Thymus (tissue), 11 donors: ENCODE results near the gene RASSF7. TPM values are rescaled to one million over a fixed set of nuclear protein-coding genes. Genes with fewer than 3 reads are reported as not detected.

Experiments used
- DNase-seq, 9 donors: peaks; one replicate each; pipeline ENCODE4 v3.0.0-alpha.2; 2013; ENCODE audit warnings: low spot score in 9 of 9, low read depth in 6 of 9, missing footprints in 1 of 9
- H3K27ac ChIP-seq, 2 donors: one replicate each; pipeline ENCODE4 v1.5.1; 2013; ENCODE audit warnings: control low read depth in 1 of 2, low read depth in 1 of 2, low read length in 1 of 2, mild to moderate bottlenecking in 1 of 2, moderate library complexity in 1 of 2
- H3K27me3 ChIP-seq, 2 donors: one replicate each; pipeline ENCODE4 v1.5.1; 2013; ENCODE audit warnings: low read length in 1 of 2; ENCODE audit not compliant: control insufficient read depth in 2 of 2, insufficient read depth in 1 of 2
- H3K36me3 ChIP-seq, 2 donors: one replicate each; pipeline ENCODE4 v1.5.1; 2013; ENCODE audit warnings: low read length in 1 of 2, mild to moderate bottlenecking in 1 of 2, moderate library complexity in 1 of 2; ENCODE audit not compliant: control insufficient read depth in 2 of 2, insufficient read depth in 2 of 2
- H3K4me1 ChIP-seq, 2 donors: one replicate each; pipeline ENCODE4 v1.5.1; 2013; ENCODE audit warnings: low read length in 2 of 2; ENCODE audit not compliant: control insufficient read depth in 2 of 2, insufficient read depth in 2 of 2
- H3K4me3 ChIP-seq, 2 donors: one replicate each; pipeline ENCODE4 v1.5.1; 2013; ENCODE audit warnings: low read length in 2 of 2, control low read depth in 1 of 2, mild to moderate bottlenecking in 1 of 2
- H3K9me3 ChIP-seq, 2 donors: one replicate each; pipeline ENCODE4 v1.5.1; 2013; ENCODE audit warnings: low read length in 1 of 2, mild to moderate bottlenecking in 1 of 2; ENCODE audit not compliant: control insufficient read depth in 2 of 2, insufficient read depth in 1 of 2
- WGBS: extraction: QIAGEN DNeasy Blood & Tissue Kit; methylation state at CpG from one replicate; pipeline ENCODE4 v1.1.7; 2013; 5-methylcytosine and 5-hydroxymethylcytosine counted together
- polyA plus RNA-seq: library from polyadenylated mRNA; stranded (reverse); fragments of 200-250 nt; gene quantifications from one replicate; pipeline ENCODE4 v1.2.3, GENCODE V29; 2013
- total RNA-seq: library from RNA; stranded (reverse); fragments of 120-200 nt; gene quantifications from one replicate; pipeline ENCODE4 v1.2.4, GENCODE V29; 2013
- donor health status: healthy.

RASSF7 gene
- total and polyA plus RNA-seq, 2 donors = 22.5 to 51.2 TPM

DNA sequence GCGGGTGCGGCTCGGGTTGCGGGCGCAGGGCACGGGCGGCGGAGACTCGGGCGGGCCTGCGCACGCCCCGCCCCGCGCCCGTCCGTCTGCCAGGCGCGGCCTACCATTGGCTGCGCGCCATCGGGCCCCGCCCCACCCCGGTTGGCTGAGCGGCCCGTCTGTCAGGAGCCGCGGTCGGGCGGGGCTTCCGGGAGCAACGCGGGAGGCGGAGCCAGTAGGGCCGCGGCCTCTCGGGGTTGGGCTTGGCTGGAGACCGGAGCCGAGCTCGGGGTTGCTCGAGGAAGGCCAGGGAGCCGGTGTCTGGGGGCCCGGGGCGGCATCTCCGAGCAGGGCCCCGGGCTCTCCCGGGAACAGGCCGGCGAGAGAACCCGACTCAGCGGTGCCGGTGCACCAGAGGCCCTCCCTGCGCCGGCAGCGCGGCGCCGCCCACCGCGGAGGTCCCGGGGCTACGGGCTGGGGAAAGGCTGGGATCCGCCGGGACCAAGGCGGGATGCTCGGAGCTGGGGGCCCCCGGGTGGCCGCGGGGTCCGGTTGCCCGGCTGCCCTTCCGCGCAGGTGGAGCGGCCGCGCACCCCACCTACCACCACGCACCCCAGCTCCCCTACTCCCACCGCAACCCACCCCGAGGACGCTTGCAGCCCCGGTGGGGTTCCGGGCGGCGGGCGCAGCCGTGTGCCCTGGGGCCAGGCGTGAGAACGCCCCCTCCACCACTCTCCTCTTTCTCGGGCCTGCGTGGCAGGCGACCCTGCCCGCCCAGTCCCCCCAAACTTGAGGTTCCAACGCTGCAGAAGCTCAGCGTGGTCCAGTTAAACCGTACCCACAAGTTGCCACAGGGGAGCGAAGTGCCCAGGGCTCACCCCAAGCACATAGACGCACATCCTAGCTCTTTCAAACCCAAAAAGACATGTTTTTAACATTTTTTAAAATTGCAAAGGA lies 25.0 kb upstream of the RASSF7 start, which contains the start of gene HRAS:
HRAS (minus strand) TSS at position 58 of the 936 bp plus-strand sequence.
- Histone ChIP-seq H3K36me3 (peaks cover 27 to 29% of the 10 kb centered on the region in 2 donors), H3K4me1 (peaks cover 23 to 31% of the 10 kb centered on the region in 2 donors), H3K4me3 (peak within 1 kb of the TSS; percentile 61 to 88), H3K9me3 (peaks cover 0 to 6% of the 10 kb centered on the region in 2 donors), H3K27ac (peak within 1 kb of the TSS in 1 of 2 donors; percentile 73), H3K27me3 (peaks cover 19 to 39% of the 10 kb centered on the region in 2 donors)
- DNase-seq = peak; percentile 76 to 97 (median 91)
- under 1% methylated on average over 97 of the region's 97 CpGs for WGBS

DNA sequence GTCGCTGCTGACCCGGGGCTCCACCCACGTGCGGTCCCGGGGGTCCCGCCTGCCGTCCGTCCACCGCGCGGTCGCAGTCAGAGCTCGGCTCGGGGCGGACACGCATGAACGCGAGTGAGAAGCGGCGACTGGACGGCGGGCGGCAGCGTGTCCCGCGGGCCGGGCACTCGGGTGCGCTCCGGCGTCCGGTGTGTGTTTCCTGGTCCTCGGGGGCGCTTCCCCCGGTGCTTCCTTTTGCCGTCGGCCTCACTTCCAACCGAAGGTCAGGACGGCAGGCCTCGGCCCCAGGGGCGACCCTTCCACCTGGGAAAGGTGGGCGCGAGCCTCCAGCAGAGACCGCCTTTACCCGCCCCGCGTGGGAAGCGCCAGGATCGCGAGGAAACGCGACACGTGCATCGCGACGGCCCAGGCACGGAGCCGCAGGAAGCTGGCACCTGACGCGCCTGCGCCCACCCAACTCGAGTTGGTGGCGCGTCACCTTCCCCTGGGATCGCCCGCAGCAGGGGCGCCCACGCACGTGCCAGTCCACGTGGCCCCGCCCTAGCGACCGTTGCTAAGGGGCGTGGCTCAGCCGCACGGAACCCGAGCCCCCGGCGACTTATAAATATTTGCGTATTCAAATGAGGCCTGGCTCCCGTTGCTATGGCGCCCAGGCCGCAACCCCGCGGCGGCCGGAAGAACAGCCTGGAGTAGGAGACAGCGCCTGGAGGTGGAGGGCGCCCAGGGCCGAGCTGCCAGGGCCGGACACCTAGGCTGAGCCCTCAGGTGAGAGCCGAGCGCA lies 23.7 kb upstream of the RASSF7 start, which contains the start of gene LRRC56:
LRRC56 (plus strand) TSS at position 687 of the 781 bp plus-strand sequence. CDS start 3,158 bp downstream, outside the sequence.
- Histone ChIP-seq H3K9me3 (peaks cover 0 to 6% of the 10 kb centered on the region in 2 donors), H3K4me3 (peak within 1 kb of the TSS; percentile 26 to 88), H3K27me3 (peaks cover 19 to 39% of the 10 kb centered on the region in 2 donors), H3K36me3 (peaks cover 17% of the 10 kb centered on the region in 2 donors), H3K27ac (peak within 1 kb of the TSS in 1 of 2 donors; percentile 3), H3K4me1 (peaks cover 23 to 31% of the 10 kb centered on the region in 2 donors)
- peak in 4 of 9 donors; percentile 62 to 83 (median 78) for DNase-seq
- 2% methylated on average over 93 of the region's 93 CpGs for WGBS

DNA sequence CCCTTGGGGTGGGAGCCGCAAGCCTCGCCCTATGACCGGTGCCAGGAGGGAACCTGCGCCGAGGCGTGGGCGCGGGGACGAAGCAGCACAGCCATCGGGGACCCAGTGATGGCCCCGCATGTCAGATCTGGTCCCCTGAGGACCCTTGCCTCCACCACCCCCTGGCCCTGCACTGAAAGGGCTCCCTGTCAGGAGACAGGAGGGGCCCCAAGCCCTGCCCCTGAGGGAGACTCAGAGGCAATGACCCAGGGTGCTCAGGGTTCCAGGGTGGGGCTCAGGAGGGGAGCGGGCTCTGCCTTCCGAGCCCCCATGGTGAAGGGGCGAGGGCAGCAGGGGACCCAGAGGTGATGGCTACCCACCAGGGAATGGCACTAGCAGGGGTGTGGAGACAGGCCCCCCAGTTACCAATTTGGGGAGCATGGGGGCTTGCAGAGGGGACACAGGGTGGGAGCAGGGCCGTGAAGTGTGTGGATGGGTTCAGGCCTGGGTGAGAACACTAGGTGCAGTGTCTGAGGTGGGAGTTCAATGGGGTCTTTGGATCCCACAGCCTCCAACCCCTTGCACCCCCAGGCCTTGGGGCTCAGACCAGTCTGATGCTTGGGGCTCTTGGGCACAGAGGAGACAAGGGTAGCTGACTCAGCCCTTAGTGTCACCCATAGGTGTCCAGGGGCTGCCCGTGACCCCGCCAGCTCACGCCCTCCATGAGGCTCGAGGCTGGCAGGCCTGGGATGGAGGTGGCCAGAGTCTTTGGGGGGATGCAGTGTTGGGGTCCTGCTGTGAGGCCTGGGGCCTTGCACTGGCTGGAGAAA lies 22.9 kb upstream of the RASSF7 start:
- peaks cover 9% of the 10 kb centered on the region in 2 donors for H3K36me3 ChIP-seq
- peaks cover 19 to 39% of the 10 kb centered on the region in 2 donors for H3K27me3 ChIP-seq
- H3K27ac ChIP-seq = no peak overlapping the region
- WGBS = 47% methylated on average over 19 of the region's 19 CpGs
- no peak for DNase-seq
- peaks cover 23 to 31% of the 10 kb centered on the region in 2 donors for H3K4me1 ChIP-seq
- H3K9me3 ChIP-seq = peaks cover 0 to 6% of the 10 kb centered on the region in 2 donors
- peak overlapping the region; percentile 26 to 88 for H3K4me3 ChIP-seq

DNA sequence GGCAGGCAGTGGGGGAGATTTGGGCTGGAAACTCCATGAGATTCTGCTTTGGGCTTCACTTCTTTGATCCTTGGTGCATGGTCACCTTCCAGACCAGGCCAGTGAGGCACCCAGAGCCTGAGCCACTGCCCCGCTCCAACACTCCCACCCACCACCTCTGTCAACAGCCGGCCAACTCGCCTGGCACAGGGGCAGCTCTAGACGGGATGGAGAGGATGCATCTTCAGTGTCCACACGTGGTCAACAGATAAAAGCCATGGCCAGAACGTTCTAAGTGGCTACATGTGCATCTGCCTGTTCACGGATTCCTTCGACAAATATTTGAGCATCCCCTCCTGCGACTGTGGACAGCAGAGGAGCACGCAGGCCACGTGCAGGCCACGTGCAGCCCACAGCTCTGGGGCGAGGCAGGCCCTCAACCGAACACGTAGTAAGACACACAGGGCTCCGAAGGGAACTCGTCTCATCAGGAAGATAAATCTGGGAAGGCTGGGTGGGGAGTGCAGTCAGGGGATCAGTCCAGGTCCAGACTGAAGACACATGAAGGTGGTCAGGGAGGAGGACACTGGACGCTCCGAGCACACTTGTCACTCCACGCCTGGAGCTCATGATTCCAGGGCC lies 22.2 kb upstream of the RASSF7 start:
- Histone ChIP-seq H3K4me3 (no peak overlapping the region), H3K27ac (no peak overlapping the region), H3K9me3 (peaks cover 0 to 6% of the 10 kb centered on the region in 2 donors), H3K4me1 (peaks cover 23 to 31% of the 10 kb centered on the region in 2 donors), H3K36me3 (peaks cover 2% of the 10 kb centered on the region in 2 donors), H3K27me3 (peaks cover 19 to 39% of the 10 kb centered on the region in 2 donors)
- 97% methylated on average over 20 of the region's 20 CpGs for WGBS
- no peak for DNase-seq

DNA sequence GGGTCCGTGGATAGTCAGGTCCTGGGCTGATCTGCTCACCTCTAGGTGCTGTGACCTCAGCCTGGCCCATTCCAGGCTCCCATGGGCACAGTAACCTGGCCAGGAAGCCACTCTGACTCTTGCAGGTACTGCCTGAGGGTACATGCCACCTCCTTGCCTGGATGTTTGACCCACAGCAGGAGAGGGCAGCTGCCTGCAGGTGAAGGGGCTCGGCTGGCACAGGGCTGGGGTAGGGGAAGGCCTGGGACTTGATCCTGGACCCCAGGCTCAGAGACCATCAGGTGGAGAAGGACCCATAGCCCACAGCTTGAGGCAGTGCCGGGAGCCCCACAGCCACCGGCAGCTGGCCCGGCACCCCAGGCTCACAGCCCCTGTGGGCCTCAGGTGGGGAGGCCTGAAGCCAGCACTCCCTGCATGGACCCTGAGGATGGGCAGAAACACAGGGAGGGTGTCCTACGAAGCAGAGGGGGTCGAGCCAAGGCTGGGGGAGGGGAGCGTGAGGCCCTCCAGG lies 20.7 kb upstream of the RASSF7 start:
- Histone ChIP-seq H3K27me3 (peaks cover 19 to 39% of the 10 kb centered on the region in 2 donors), H3K27ac (no peak overlapping the region), H3K36me3 (no peaks in the 10 kb centered on the region), H3K9me3 (peaks cover 0 to 6% of the 10 kb centered on the region in 2 donors), H3K4me3 (no peak overlapping the region), H3K4me1 (peaks cover 12 to 23% of the 10 kb centered on the region in 2 donors)
- WGBS = 98% methylated on average over 8 of the region's 8 CpGs
- no peak for DNase-seq

DNA sequence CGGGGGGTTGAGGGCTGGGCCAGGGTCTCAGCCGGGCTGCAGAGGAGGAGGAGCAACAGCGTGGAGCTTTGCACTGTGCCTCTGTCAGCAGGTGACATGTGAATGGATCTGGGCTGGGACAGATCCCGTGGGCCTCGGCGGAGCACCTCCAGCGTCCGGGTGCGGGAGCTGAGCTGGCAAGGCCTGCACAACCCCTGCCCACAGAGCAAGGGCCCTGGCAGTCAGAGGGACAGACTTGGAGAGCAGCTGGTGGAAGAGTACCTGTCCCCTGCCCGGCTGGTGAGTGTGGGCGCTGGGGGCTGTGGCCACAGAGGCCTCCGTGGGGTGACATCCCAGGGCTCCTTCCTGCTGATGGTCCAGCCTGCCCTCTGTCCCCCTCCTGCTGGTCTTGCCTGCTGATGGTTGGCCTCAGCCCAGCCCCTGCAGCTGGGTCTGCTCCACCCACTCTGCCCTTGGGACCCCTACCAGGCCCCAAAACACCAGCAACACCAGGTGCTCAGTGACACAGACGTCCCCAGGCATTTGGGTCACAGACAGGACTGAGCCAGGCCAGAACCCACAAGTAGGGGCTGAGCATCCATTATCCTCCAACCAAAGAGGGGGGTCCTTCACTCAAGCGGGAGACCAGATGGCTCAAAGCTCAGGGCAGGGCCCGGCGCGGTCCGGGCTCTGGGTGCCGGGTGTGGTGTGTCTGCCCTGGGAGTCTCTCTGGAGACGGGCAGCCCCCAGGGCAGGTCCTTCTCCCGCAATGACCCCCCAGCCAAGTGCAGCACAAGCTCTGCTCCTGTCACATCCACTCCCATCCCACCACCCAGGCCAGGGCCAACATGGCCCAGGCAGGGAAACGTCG lies 20.0 kb upstream of the RASSF7 start:
- H3K4me3 ChIP-seq = no peak overlapping the region
- peaks cover 19 to 39% of the 10 kb centered on the region in 2 donors for H3K27me3 ChIP-seq
- DNase-seq = no peak
- H3K9me3 ChIP-seq = peaks cover 0 to 6% of the 10 kb centered on the region in 2 donors
- H3K36me3 ChIP-seq = no peaks in the 10 kb centered on the region
- peaks cover 12 to 23% of the 10 kb centered on the region in 2 donors for H3K4me1 ChIP-seq
- H3K27ac ChIP-seq = no peak overlapping the region
- 97% methylated on average over 23 of the region's 23 CpGs for WGBS

DNA sequence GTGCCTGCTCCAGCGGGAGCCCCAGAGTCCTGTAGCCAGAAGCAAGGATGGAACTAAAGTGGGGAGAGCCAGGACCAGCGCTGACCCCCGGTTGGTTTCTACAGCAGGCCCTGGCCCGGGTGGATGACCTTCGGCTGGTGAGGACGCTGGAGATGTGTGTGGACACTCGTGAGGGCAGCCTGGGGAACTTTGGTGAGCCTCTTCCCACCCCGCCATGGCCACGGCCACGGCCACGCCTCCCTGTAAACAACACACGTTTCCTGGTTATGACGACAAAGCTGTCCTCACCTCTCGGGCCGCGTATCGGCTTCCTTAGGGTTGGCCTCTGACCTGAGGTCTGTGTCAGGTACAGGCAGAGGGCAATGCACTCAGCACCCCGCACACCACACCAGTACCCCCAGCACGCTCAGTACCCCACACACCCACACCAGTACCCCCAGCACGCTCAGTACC lies 19.3 kb upstream of the RASSF7 start:
- Histone ChIP-seq H3K27ac (no peak overlapping the region), H3K27me3 (peaks cover 15 to 32% of the 10 kb centered on the region in 2 donors), H3K4me3 (no peak overlapping the region), H3K4me1 (peaks cover 9 to 18% of the 10 kb centered on the region in 2 donors), H3K9me3 (peaks cover 0 to 6% of the 10 kb centered on the region in 2 donors), H3K36me3 (no peaks in the 10 kb centered on the region)
- no peak for DNase-seq
- 97% methylated on average over 20 of the region's 20 CpGs for WGBS
